Peyer's patch (tissue), 4 donors: ENCODE results near the gene DUSP28. TPM values are rescaled to one million over a fixed set of nuclear protein-coding genes. Genes with fewer than 3 reads are reported as not detected.
A peak's percentile ranks its signal among the peaks of the same experiment; 100 is the strongest.

Source experiments
- DNase-seq, 3 donors: peaks; one replicate each; pipeline ENCODE4 v3.0.0-alpha.2; 2017 to 2019
- H3K27ac ChIP-seq, 4 donors: fragments of 200-600 bp; sonication (generic); one replicate each; pipeline ENCODE4 v1.5.1; 2016 to 2019
- H3K27me3 ChIP-seq, 2 donors: fragments of 200-600 bp; sonication (generic); one replicate each; pipeline ENCODE4 v1.5.1; 2019
- H3K36me3 ChIP-seq, 3 donors: fragments of 200-600 bp; sonication (generic); one replicate each; pipeline ENCODE4 v1.5.1; 2016 to 2019
- H3K4me1 ChIP-seq, 4 donors: fragments of 200-600 bp; sonication (generic); one replicate each; pipeline ENCODE4 v1.5.1; 2016 to 2019
- H3K4me3 ChIP-seq, 4 donors: fragments of 200-600 bp; sonication (generic); 1 replicate in 3 of 4; 2 replicates in 1 of 4; pipeline ENCODE4 v1.5.1; 2016 to 2019; ENCODE audit warnings: mild to moderate bottlenecking in 1 of 4
- H3K9me3 ChIP-seq, 4 donors: fragments of 200-600 bp; sonication (generic); one replicate each; pipeline ENCODE4 v1.5.1; 2016 to 2019; ENCODE audit warnings: mild to moderate bottlenecking in 1 of 4
- POLR2A ChIP-seq, 2 donors: fragments of 450-650 bp; IDR thresholded peaks; one replicate each; pipeline ENCODE4 v1.5.1; 2017; ENCODE audit warnings: antibody characterized with exemption in 2 of 2, mild to moderate bottlenecking in 2 of 2, moderate library complexity in 2 of 2
- total RNA-seq, 4 donors: library from RNA; depleted of rRNA; stranded (reverse); fragments of >200 nt; gene quantifications; one replicate each; pipeline ENCODE4 v1.1.0, GENCODE V29; 2016
- TF ChIP-seq, protein P1 (sequence below), 6 experiments: fragments of 450-650 bp in 4 of 6; fragments of 200-600 bp in 2 of 6; sonication (generic) in 1 of 6; IDR thresholded peaks; one replicate each; pipeline ENCODE4 v1.5.1; 2017 to 2019; ENCODE audit warnings: antibody characterized with exemption in 6 of 6, mild to moderate bottlenecking in 3 of 6, moderate library complexity in 1 of 6

The DUSP28 gene
- total RNA-seq, 4 donors from 2014 or later: 4.2 to 10.1 (median 7.1) TPM

- Histone ChIP-seq H3K36me3 (peaks cover 0 to 42% (median 0%) of the 10 kb centered on the region in 3 donors), H3K27me3 (no peaks in the 10 kb centered on the region), H3K4me3 (no peak overlapping the region), H3K9me3 (no peaks in the 10 kb centered on the region), H3K27ac (no peak overlapping the region), H3K4me1 (peaks cover 0 to 14% (median 3%) of the 10 kb centered on the region in 4 donors)
- no peak for TF ChIP-seq POLR2A (IDR thresholded peaks at IDR 0.05)
- TF ChIP-seq, protein P1, sequence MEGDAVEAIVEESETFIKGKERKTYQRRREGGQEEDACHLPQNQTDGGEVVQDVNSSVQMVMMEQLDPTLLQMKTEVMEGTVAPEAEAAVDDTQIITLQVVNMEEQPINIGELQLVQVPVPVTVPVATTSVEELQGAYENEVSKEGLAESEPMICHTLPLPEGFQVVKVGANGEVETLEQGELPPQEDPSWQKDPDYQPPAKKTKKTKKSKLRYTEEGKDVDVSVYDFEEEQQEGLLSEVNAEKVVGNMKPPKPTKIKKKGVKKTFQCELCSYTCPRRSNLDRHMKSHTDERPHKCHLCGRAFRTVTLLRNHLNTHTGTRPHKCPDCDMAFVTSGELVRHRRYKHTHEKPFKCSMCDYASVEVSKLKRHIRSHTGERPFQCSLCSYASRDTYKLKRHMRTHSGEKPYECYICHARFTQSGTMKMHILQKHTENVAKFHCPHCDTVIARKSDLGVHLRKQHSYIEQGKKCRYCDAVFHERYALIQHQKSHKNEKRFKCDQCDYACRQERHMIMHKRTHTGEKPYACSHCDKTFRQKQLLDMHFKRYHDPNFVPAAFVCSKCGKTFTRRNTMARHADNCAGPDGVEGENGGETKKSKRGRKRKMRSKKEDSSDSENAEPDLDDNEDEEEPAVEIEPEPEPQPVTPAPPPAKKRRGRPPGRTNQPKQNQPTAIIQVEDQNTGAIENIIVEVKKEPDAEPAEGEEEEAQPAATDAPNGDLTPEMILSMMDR (IDR thresholded peaks at IDR 0.05): no peak
- peak in 1 of 3 donors; percentile 25 for DNase-seq
Observed at GRCh38 chr2:240599141-240599583, 39.0 kb downstream of the DUSP28 start.

DNA sequence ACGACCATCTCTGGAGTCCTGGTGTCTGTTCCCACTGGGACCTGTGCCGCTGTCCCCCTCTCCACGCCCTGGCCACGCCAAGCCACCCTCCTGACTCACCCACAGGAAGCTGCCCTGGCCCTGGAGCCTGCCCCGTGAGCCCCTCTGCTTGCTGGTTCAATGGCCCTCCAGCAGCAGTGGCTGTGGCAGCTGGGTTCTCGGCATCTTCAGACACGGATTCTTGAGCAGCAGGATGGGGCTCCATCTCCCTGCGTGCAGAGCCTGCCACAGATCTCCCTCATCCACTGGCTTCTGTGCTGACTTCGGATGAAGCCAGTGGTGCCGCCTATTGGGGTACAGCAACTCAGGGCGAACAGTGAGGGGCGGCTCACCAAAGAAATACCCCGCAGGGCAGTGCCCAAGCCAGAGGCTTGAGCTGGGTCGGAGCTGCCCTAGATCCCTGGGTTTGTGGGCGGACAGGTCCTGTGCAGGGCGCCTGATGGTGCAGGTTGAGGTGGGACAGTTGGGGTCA, 40.3 kb downstream of the DUSP28 start:
- H3K9me3 ChIP-seq: no peaks in the 10 kb centered on the region
- peaks cover 0 to 30% (median 0%) of the 10 kb centered on the region in 3 donors for H3K36me3 ChIP-seq
- no peak overlapping the region for H3K4me3 ChIP-seq
- H3K27me3 ChIP-seq: no peaks in the 10 kb centered on the region
- no peak for TF ChIP-seq POLR2A (IDR thresholded peaks at IDR 0.05)
- TF ChIP-seq, protein P1 (IDR thresholded peaks at IDR 0.05): no peak
- peak in 2 of 3 donors; percentile 35 to 37 for DNase-seq
- H3K27ac ChIP-seq: no peak overlapping the region
- peaks cover 0 to 19% (median 4%) of the 10 kb centered on the region in 4 donors for H3K4me1 ChIP-seq

DNA sequence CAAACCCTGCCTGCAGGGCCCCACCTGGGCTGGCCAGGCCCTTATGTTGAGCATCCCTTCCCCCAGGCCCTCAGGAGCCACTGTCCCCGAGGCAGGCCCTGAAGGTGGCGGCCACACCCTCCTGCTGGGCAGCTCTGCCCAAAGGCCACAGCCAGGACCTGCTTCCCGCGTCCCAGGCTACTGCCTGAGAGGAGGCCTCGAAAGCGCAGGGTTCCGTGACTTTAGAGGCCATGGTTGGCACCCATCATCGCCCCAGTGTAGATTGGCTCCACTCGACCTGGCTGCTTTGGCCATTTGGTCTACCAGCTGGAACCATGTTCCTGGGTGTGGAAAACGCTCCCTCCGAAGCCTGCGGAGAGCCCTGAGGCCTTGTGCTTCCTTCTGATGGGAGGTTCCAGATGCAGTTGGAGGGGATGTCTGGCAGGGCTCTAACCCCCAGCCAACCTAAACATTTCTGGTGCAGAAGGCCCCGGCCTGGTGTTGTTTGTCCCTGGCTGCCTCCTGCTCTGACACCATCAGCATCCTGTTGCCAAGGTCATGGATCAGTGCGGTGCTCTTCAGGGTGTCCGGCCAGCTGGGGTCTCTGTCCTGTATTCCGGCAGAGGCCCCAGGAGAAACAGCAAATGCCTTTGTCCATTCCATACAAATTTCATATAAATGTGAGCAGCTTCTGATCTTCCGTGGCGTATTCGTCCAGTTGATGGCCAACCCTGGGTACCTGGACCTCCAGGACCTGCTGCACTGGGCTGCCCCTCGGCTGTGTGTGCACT, 41.1 kb downstream of the DUSP28 start:
- H3K36me3 ChIP-seq: peaks cover 0 to 25% (median 0%) of the 10 kb centered on the region in 3 donors
- no peak overlapping the region for H3K4me3 ChIP-seq
- peaks cover 0 to 19% (median 4%) of the 10 kb centered on the region in 4 donors for H3K4me1 ChIP-seq
- H3K27ac ChIP-seq: no peak overlapping the region
- TF ChIP-seq, protein P1 (IDR thresholded peaks at IDR 0.05): no peak
- no peak for TF ChIP-seq POLR2A (IDR thresholded peaks at IDR 0.05)
- no peaks in the 10 kb centered on the region for H3K27me3 ChIP-seq
- no peaks in the 10 kb centered on the region for H3K9me3 ChIP-seq
- peak in 2 of 3 donors; percentile 33 to 39 for DNase-seq

GRCh38 chr2:240601831-240602160, 41.6 kb downstream of the DUSP28 start:
- Histone ChIP-seq H3K36me3 (peaks cover 0 to 23% (median 0%) of the 10 kb centered on the region in 3 donors), H3K4me3 (no peak overlapping the region), H3K27ac (no peak overlapping the region), H3K9me3 (no peaks in the 10 kb centered on the region), H3K27me3 (no peaks in the 10 kb centered on the region), H3K4me1 (peaks cover 0 to 19% (median 4%) of the 10 kb centered on the region in 4 donors)
- peak in 1 of 3 donors; percentile 26 for DNase-seq
- TF ChIP-seq POLR2A (IDR thresholded peaks at IDR 0.05): no peak
- TF ChIP-seq, protein P1 (IDR thresholded peaks at IDR 0.05): no peak

DNA sequence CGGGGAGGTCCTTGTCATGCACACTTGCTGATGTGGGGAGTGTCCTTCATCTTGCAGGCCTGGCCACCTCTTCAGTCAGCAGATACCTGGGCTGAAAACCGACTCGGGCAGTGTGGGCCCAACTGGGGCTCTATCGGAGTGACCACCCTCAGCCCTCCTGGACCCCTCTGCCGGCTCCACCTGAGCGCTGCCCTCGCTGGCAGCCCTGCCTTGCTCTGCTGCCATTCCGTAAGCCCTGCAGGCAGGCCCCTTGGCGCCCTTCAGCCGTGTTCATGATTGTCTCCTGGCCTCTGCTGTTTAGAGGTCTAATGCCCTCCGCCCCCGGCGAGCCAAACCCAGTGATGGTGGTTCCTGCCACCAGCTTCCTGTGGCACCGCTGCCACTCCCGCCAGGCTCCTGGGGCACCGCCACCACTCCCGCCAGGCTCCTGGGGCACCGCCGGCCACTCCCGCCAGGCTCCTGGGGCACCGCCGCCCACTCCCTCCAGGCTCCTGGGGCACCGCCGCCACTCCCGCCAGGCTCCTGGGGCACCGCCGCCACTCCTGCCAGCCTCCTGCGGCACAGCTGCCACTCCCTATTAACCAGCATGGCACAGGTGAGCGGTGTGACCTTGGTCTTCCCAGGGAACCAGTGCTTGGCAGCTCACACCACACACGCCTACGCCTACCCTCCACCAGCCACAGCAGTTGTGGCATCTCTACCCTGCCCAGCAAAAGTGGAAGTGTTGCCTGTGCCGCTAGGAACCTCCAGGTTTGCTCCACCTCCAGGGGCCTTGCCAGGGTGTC, 42.3 kb downstream of the DUSP28 start:
- Histone ChIP-seq H3K27me3 (no peaks in the 10 kb centered on the region), H3K27ac (no peak overlapping the region), H3K36me3 (peaks cover 0 to 28% (median 0%) of the 10 kb centered on the region in 3 donors), H3K4me3 (no peak overlapping the region), H3K9me3 (no peaks in the 10 kb centered on the region), H3K4me1 (peaks cover 0 to 19% (median 4%) of the 10 kb centered on the region in 4 donors)
- TF ChIP-seq, protein P1 (IDR thresholded peaks at IDR 0.05): no peak
- TF ChIP-seq POLR2A (IDR thresholded peaks at IDR 0.05): no peak
- DNase-seq: peak in 2 of 3 donors; percentile 42 to 55
